Measurements from ENCODE around the gene CNOT6L. TPM values are rescaled to one million over a fixed set of nuclear protein-coding genes. Genes with fewer than 3 reads are reported as not detected.

CNOT6L gene
- total and polyA plus RNA-seq, 2 of the 13 experiments (the other 11 are each of a cell fraction or from before 2014, with no cell fraction given) = 7.9 to 13.5 TPM

DNA sequence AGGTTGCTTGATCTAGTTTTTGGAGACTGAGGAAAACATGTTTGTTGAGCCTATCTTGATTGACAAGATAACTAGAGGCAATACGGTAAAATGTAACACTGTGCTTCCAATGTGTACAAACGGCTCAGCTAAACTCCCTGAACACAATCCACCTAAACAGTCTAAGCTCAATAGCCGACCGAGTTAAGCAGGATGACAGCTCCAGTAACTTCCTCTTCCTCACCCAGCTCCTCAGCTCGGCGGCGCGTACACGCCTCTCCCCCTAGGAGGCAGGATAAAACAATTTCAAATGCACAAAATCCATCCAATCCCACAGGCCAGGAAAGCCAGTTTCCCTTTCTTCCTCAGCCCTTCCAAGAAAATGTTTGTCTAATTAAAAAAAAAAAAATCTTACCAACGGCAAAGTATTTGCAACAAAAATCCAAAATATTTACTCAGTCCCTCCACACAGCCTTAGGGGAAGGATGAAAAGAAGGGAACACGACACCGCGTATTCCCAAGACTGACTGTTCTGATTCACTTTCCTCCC is 1.0 kb downstream of the CNOT6L start (continued):
- TF ChIP-seq HES4 (CRISPR knock-in tag; IDR thresholded peaks at IDR 0.05; ENCODE audit: borderline replicate concordance) (no peak), ZNF768 (CRISPR knock-in tag; IDR thresholded peaks at IDR 0.05) (no peak), ZBTB3 (CRISPR knock-in tag; IDR thresholded peaks at IDR 0.05; ENCODE audit: borderline replicate concordance, low read depth) (no peak), ZNF451 (CRISPR knock-in tag; IDR thresholded peaks at IDR 0.05) (no peak), RARA (CRISPR knock-in tag; IDR thresholded peaks at IDR 0.05) (no peak), ZNF354B (CRISPR knock-in tag; IDR thresholded peaks at IDR 0.05) (no peak), SIN3A (IDR thresholded peaks at IDR 0.05; ENCODE audit: borderline replicate concordance, low read depth, low read length) (peak; percentile 57; the same call in 1 of the 2 replicates), PPARG (CRISPR knock-in tag; conservative IDR thresholded peaks at IDR 0.05) (0 out of 2 replicates have a peak, but pooled peaks have one; percentile 17), DNMT3B (CRISPR knock-in tag; conservative IDR thresholded peaks at IDR 0.05) (no peak), HNF4G (IDR thresholded peaks at IDR 0.05; ENCODE audit: borderline replicate concordance, low read depth, low read length) (no peak), HNF4G (CRISPR knock-in tag; IDR thresholded peaks at IDR 0.05; ENCODE audit: borderline replicate concordance, low read depth) (no peak), ZNF251 (CRISPR knock-in tag; IDR thresholded peaks at IDR 0.05) (no peak), HMG20B (CRISPR knock-in tag; conservative IDR thresholded peaks at IDR 0.05) (no peak)
- TF ChIP-seq, protein P1, sequence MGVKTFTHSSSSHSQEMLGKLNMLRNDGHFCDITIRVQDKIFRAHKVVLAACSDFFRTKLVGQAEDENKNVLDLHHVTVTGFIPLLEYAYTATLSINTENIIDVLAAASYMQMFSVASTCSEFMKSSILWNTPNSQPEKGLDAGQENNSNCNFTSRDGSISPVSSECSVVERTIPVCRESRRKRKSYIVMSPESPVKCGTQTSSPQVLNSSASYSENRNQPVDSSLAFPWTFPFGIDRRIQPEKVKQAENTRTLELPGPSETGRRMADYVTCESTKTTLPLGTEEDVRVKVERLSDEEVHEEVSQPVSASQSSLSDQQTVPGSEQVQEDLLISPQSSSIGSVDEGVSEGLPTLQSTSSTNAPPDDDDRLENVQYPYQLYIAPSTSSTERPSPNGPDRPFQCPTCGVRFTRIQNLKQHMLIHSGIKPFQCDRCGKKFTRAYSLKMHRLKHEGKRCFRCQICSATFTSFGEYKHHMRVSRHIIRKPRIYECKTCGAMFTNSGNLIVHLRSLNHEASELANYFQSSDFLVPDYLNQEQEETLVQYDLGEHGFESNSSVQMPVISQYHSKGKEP (CRISPR knock-in tag; IDR thresholded peaks at IDR 0.05) = no peak
- TF ChIP-seq, protein P2, sequence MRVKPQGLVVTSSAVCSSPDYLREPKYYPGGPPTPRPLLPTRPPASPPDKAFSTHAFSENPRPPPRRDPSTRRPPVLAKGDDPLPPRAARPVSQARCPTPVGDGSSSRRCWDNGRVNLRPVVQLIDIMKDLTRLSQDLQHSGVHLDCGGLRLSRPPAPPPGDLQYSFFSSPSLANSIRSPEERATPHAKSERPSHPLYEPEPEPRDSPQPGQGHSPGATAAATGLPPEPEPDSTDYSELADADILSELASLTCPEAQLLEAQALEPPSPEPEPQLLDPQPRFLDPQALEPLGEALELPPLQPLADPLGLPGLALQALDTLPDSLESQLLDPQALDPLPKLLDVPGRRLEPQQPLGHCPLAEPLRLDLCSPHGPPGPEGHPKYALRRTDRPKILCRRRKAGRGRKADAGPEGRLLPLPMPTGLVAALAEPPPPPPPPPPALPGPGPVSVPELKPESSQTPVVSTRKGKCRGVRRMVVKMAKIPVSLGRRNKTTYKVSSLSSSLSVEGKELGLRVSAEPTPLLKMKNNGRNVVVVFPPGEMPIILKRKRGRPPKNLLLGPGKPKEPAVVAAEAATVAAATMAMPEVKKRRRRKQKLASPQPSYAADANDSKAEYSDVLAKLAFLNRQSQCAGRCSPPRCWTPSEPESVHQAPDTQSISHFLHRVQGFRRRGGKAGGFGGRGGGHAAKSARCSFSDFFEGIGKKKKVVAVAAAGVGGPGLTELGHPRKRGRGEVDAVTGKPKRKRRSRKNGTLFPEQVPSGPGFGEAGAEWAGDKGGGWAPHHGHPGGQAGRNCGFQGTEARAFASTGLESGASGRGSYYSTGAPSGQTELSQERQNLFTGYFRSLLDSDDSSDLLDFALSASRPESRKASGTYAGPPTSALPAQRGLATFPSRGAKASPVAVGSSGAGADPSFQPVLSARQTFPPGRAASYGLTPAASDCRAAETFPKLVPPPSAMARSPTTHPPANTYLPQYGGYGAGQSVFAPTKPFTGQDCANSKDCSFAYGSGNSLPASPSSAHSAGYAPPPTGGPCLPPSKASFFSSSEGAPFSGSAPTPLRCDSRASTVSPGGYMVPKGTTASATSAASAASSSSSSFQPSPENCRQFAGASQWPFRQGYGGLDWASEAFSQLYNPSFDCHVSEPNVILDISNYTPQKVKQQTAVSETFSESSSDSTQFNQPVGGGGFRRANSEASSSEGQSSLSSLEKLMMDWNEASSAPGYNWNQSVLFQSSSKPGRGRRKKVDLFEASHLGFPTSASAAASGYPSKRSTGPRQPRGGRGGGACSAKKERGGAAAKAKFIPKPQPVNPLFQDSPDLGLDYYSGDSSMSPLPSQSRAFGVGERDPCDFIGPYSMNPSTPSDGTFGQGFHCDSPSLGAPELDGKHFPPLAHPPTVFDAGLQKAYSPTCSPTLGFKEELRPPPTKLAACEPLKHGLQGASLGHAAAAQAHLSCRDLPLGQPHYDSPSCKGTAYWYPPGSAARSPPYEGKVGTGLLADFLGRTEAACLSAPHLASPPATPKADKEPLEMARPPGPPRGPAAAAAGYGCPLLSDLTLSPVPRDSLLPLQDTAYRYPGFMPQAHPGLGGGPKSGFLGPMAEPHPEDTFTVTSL (CRISPR knock-in tag; IDR thresholded peaks at IDR 0.05; ENCODE audit: borderline replicate concordance) = no peak
- TF ChIP-seq, protein P3, sequence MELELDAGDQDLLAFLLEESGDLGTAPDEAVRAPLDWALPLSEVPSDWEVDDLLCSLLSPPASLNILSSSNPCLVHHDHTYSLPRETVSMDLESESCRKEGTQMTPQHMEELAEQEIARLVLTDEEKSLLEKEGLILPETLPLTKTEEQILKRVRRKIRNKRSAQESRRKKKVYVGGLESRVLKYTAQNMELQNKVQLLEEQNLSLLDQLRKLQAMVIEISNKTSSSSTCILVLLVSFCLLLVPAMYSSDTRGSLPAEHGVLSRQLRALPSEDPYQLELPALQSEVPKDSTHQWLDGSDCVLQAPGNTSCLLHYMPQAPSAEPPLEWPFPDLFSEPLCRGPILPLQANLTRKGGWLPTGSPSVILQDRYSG (CRISPR knock-in tag; IDR thresholded peaks at IDR 0.05) = no peak
- TF ChIP-seq, protein P4, sequence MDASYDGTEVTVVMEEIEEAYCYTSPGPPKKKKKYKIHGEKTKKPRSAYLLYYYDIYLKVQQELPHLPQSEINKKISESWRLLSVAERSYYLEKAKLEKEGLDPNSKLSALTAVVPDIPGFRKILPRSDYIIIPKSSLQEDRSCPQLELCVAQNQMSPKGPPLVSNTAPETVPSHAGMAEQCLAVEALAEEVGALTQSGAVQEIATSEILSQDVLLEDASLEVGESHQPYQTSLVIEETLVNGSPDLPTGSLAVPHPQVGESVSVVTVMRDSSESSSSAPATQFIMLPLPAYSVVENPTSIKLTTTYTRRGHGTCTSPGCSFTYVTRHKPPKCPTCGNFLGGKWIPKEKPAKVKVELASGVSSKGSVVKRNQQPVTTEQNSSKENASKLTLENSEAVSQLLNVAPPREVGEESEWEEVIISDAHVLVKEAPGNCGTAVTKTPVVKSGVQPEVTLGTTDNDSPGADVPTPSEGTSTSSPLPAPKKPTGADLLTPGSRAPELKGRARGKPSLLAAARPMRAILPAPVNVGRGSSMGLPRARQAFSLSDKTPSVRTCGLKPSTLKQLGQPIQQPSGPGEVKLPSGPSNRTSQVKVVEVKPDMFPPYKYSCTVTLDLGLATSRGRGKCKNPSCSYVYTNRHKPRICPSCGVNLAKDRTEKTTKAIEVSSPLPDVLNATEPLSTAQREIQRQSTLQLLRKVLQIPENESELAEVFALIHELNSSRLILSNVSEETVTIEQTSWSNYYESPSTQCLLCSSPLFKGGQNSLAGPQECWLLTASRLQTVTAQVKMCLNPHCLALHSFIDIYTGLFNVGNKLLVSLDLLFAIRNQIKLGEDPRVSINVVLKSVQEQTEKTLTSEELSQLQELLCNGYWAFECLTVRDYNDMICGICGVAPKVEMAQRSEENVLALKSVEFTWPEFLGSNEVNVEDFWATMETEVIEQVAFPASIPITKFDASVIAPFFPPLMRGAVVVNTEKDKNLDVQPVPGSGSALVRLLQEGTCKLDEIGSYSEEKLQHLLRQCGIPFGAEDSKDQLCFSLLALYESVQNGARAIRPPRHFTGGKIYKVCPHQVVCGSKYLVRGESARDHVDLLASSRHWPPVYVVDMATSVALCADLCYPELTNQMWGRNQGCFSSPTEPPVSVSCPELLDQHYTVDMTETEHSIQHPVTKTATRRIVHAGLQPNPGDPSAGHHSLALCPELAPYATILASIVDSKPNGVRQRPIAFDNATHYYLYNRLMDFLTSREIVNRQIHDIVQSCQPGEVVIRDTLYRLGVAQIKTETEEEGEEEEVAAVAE (CRISPR knock-in tag; IDR thresholded peaks at IDR 0.05; ENCODE audit: borderline replicate concordance) = no peak
